ENCODE data around the gene SLC24A3.

SLC24A3 gene

DNA sequence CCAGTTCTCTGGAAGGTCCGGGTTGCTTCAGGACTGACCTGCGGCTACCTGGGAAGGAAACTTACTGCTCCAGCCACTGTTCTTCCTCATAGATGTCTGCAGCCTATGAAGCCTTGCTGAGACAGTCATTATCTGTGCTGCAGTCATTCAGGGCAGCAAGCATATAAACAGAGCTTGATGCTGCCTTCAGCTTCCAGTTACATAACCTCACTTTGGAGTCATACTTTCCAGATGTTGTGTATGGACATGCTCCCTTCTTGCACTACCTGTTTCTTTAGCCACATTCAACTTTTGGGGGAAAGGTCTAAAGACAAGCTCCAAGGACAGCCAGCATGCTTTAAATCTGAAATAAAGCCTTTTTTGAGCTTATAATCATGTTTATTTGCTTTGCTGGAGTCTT, 98.1 kb downstream of the SLC24A3 start:
- no peak for FAIRE-seq

DNA sequence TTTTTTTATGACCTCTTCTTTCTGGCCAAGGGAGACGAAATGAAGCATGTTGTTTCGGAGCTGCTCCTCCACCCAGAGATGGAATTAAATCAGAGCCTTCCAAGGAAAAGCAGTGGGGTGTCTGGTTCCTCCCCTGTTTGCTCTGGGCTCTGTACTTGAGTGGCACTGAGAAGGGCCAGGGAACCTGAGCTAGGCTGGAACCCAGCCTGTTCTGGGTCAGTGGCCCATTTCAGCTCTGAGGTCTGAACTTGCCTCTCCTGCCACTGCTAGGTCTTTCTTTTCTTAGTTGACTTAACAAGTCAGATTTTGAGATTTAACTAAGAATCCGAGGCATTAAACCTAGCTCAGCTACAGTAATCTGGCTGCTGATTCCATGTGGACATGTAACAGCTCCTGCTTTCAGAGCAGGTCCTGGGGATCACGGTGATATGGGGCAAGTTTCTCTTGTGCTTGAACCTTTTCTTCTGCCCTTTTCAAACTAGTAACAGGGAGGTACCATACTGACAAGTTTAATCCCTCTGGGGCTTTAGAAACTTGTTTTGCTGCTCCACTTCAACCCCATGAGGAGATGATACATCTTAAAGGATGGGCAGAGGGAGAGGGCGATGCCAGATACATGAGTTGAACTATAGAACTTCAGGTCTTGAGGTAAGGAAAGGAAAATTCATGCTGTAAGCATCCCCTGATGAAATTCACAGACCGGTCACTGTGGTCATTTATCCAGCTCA, 101.1 kb downstream of the SLC24A3 start:
- FAIRE-seq, result no peak

DNA sequence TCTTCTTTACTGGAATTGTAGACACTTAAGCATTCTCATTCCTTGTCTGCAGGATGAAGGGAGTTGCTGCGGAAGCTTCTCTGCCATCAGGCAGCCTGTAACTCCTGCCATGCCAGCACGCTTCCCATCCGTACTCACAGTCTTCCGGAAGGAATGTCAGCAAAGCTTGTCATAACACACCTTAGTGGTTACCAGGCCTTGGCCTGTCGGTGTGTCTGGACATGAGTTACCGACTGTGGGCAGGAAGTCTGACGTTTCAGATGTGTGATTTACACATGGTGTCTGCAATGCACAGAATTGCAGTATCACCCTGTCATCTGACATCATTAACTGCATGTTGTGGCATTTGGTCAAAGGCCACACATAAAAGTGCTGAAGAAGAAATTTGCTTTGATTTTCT, 102.2 kb downstream of the SLC24A3 start:
- no peak for FAIRE-seq

DNA sequence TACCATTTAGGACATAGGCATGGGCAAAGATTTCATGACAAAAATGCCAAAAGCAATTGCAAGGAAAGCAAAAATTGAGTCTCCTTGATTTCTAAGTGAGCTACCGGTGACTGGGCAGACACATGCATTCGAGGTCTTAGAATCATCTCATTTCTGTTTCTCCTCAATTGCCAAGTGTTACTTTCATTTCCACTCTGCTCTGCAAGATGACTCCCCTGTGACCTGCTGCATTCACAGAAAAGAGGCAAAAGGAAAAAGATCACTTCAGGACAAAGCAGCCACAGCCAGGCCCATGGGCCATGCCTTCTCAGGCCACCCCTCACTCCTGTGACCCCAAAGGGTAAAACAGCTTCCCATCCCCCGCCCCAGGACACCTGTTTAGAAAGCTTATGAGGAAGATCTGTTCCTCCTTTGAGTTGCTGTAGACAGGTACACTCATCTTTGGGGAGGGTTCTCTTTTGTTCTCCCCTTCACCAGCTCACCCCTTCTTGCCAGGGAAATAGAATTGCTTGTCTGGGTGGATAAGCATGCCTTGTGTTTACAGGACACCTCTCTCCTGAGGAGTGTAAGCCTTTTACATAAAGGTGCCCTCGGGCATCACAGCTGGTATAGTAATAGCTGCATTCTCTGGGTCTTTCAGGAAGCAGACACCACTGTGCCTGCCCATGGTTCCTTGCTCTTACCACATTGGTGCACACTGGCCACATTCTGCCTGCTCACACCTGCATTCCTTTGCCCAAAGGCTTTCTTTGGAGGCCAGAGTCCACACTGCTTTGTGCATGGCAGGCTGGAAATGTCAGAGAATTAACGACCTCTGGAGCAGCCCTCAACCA, 105.0 kb downstream of the SLC24A3 start:
- no peak for FAIRE-seq

DNA sequence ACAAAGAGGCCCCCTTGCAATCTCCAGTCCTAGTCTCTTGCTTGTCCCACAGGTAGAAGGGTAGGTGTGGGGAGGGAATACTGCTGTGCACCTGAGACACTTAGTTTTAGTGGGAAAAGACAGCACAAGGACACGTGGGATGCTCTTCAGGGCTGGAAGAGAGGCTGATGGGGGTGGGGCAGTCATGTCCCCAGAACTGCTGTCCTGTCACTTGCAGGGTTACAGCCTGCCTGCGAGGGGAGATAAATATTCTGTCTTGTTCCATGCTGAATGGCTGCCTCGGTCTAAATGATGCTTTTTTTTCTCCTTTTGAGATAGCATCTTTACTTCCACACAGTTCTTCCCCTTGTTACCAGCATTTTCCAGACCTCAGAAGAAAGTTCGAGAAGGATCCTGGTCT, 106.2 kb downstream of the SLC24A3 start:
- FAIRE-seq, result no peak

DNA sequence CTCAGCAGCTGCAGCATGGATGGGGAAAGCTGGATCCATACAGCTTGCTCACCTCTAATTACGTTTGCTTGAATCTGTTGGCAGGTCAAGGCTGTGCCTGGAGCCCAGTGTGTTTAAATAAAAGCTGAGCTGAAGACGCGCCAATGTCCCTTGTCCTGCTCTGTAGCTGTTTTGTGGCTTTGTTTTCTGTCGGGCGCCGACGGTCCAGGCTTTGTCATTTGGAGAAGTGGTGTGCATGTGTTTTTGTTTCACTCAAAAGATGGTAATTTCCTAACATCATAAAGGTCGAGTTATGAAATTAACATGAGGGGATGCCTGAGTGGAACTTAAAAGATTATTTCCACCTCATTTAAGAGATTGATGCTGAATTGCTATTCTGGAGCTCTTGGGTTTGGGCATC, 107.6 kb downstream of the SLC24A3 start:
- no peak for FAIRE-seq

DNA sequence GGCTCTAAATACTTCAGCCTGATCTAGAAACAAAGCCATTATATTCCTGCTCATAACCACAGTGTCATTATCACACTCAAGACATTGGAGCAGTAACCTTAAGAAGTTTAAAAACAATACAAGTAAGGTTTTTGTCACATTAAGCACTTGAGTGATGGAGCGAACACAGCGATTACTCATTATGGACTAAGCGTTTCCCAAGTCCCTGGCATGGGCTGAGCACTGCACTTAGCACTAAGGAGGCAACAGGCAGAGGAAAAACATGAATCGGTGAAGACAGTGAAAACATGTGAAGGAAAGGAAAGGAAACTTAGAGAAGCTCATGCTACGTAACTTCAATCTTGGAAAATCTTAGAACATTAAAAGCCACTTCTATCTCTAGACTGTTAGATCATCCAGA, 108.7 kb downstream of the SLC24A3 start:
- no peak for FAIRE-seq

DNA sequence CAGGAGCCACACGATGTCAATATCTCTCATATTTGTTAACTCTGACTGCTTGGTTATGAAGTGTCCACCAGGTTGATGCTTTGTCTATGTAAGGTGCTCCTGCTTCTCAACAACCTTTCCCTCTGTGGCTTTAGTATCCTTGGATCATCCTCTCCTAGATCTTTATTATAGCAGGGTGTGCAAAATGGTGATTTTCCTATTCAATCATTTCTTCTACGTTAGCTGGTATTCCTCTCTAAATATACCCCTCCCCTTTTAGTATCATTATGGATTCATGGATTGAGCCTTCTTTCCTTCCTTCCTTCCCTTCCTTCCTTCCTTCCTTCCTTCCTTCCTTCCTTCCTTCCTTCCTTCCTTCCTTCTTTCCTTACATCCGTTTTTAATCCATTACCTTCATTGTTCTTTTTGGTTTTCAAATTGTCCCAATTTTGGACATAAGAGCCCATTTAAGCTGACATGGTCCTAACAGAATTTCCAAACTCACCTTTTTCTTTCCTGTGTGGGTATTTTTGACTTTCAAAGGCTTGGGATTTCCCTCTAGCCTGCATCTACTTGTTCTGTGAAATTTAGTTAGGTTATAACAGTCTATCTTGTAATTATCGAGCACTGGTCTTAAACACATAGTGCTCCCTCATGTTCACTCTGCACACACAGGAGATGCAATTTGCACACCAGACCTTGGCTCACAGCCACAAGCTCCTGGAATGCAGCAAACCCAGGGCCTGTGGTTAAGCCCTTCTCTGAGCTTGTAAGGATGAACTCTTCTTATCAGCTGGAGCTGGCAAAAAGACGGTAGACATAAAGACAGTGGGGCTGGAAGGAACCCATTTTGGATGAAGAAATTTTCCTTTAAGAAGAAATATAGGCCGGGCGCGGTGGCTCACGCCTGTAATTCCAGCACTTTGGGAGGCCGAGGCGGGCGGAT, 109.9 kb downstream of the SLC24A3 start:
- no peak for FAIRE-seq

DNA sequence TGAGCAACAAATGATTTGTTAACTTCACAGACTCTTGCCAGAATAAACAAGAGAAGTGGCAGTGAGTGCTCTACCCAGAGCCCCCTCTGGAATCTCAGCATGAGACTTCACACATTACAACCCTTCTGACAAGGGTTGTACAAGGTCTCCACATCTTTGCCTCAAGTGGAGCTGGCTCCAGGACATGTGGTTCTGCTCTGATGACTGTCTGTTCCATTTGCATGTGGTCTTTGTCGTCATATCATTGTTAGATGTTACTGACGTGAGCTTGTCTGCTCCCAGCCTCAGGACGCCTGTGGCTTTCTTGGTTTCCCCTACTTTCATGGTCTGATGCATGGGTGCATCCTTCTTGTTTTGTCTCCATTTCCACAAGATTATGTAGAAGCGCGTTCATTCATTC, 115.0 kb downstream of the SLC24A3 start:
- FAIRE-seq, result no peak

DNA sequence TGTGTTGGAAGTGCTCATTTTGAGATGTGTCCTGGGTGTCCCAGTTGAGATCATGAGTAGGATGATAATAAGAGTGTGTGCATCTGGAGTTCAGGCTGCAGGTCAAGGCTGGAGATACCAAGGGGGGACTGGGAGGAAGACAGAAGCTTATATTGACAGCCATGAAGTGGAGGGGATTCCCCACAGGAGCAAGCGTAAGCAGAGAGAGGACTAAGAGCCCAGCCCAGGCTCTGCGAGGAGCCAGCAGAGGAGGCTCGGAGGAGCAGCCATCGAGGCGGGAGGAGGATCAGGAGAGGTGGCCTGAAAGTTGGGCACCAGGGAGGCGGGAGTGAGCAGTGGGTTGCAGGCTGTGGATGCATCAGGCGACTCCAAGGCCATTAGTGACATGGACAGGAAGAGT, 116.2 kb downstream of the SLC24A3 start:
- FAIRE-seq, result no peak

DNA sequence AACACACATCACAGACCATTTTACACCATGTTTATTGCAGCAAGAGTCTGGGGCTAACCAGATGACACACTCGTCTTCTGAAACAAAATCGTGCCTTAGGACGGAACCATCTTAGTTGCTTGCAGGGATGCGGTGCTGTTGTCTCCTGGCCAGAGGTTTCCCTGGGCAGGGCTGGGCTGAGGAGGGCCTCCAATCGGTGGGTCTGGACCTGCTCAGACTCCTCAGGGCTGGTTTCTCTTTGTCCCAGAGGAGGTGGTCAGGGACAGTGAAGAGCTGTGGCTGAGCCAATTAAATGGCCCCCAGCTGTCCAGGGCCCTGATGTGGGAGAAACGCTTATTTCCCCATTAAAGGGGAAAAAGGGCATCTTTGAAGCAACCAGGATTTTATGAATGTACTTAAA, 117.6 kb downstream of the SLC24A3 start:
- FAIRE-seq, result no peak

DNA sequence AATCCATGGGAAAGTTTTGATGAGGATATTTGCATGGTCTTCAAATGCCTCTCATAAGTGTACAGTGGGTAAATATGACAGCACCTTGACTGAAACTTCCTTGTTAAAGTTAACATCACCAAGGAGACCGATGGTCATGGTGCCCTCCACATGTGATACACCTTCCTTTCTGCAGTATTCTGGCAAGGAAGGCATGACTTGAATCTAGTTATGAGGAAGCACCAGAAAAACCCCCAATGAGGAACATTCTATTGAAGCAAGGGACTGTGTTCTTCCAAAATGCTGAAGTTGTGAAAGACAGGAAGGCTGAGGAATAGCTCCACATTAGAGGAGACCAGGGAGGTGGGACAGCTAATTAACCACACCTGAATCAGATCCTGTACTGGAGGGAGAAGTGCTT, 118.3 kb downstream of the SLC24A3 start:
- FAIRE-seq, result no peak

DNA sequence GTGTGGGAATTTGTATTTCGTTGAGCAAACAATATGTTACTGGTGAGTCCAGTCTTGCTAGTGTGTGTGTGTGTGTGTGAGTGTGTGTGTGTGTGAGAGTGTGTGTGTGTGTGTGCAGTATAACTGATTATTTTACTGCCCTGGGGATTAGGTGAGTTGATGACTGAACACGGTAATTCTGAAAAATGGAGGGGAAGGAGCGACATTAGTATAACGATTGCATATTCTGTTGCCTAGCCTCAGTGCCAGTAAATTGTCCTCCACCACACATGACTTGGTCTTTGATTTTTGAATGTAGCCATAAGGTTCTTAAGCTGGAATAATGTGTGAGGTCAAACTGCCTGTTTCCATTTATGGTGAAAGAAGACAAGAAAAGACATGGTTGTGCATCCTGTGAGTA, 121.1 kb downstream of the SLC24A3 start:
- FAIRE-seq, result no peak

DNA sequence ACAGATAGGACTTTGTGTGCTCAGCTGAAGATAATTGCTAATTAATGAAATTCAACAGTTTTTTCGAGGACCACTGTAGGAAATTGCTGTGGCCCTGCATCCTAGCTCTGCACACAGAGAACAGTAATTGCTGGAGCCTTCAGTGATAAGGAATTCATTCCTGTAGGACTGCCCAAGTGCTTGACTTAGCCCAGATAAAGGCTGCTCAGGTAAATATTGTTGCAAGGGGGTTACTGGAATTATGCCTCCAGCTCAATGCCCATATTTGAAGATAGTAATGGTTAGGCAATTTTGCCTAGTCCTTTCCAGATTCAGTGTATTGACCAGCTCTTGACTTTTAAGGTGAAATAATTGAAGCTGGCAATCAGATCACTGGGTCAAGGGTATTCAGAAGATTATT, 122.9 kb downstream of the SLC24A3 start:
- no peak for FAIRE-seq

DNA sequence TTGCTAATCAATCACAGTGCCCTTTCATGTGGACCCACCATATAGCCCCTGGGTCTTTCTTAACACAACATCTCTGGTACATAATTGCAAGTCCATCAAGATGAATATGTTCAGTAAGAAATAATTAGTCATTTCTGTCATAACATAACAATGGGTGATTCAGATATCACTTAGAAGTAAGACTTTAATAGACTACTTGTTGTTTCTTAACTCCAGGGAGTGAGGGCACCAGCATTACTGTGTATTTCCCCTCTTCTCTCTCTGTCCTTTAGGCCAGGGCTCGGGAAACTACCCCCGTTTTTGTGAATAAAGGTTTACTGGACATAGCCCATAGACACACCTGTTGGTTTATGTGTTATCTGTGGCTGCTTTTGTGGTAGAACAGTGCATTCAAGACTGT, 123.5 kb downstream of the SLC24A3 start:
- no peak for FAIRE-seq

DNA sequence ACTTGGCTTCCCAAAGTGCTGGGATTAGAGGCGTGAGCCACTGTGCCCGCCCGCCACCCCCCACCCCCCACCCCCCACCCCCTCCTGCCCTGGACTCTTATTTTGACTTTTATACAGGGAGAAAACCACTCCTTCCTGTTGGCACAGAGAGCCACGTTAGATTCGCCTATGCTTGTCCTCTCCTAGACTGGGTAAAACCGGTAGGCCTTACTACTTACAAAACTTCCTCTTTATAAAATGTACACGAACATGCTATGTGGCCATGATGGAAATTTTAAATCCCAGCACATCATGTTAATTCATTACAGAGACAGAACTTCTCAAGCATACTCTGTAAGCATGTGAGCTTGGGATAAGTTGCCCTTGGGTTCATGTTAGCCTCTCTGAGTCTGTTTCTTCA, 124.2 kb downstream of the SLC24A3 start:
- FAIRE-seq, result no peak

DNA sequence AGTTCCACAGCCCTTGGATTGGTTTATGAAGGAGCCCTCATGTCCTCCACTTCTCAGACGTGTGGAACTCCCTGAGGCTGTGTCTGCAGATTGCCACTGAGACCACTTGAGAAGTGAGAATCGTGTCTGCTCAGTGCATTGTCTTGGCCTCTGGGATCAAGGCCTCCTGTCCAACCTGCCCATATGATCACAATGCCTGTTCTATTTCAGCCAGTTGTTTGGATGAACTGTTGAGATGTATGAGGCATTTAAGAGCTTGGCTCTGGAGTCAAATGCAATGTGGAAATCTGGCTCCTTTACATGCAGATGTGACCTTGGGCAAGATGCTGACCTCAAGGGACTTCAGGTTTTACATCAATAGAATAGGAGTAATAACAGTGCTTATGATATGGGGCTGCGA, 125.9 kb downstream of the SLC24A3 start:
- FAIRE-seq, result no peak

DNA sequence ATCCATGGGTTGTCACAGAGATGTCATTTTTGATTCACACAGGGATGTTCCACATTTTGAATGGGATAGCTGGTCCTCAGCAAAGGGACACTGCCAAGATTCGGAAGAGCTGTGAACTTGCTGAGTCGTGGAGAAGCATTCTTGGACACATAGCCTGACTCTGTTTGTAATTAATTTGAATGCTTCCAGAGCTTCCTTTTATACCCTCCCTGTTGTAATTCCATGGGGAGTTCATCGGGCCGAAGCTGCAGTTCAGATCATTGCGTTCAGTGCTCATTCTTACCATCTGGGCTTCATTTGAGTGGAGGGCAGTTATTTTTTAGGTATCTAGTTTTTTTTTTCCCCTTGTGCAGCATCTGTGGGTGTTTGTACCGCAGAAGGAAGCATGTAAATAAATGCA, 126.5 kb downstream of the SLC24A3 start:
- no peak for FAIRE-seq

DNA sequence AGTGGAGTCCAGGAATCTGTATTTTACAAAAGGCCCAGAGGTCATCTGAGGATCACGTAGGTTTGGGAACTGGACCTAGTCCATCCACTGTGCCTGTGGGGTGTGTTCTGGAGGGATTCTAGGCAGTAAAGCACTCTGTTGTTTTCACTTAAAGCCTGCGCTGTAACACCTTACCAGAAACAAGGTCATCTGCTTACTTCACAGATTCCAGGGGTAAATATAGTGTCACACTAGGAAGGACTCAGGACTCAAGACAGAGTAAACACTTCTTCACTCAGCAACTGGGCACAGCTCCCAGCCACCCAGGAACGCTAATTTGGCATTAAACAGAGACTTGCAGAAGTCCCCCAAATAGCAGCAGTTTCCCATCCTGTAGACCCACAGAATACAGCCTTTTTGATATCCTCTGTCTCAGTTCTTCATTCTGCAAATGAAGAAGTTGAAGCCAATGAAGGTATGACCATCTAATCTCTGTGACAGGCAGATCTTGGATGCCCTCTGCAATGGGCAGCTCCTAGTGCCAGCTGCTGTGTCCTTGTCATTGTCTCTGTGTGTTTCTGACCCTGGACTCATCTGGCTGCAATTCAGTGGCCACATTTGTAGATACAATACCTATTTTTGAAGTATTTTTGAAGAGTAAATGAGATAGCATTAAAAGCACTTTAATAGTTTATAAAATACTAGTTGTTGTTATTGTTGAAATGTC, 129.1 kb downstream of the SLC24A3 start:
- no peak for FAIRE-seq

DNA sequence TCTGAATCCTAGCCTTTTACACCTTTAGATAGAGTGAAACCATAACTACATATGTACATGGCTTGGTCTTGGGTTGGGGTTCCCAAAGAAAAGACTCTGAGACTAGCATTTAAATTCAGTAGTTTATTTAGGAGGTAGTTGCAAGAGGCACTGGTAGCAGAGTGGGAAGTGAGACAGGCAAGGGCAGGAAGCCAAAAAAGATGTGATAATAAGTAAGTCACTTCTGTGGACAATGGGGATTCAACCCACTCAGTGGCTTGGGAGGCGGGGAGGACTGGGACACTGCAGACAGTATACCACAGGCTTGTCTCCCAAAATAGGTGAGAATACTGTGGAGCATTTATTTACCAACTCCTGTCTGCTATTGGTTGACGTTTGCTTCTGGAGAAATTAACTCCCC, 131.9 kb downstream of the SLC24A3 start:
- FAIRE-seq, result no peak

DNA sequence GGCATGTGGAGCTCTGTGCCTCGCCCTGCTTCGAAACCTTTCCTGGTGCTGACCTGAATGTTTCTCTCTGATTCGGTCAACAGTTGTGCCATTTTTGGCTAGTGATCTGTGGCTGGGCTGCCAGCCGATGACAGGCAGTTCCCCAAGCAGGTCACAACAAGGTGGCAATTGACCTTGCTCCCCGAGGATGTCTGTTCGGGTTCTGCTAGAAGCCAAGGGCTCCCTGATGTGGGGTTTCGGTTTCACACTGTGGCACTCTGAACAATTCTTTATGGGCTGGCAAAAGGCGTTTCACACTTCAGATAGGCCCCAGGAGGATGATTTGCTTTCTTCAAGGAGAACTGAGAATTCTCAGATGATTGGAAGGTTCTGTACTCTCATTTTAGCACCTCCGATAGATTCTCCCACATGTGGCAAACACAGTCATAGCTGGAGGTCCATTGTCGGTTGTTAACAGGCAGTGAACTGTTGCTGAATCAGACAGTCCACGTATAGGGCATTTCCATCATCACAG, 135.6 kb downstream of the SLC24A3 start:
- FAIRE-seq, result no peak

DNA sequence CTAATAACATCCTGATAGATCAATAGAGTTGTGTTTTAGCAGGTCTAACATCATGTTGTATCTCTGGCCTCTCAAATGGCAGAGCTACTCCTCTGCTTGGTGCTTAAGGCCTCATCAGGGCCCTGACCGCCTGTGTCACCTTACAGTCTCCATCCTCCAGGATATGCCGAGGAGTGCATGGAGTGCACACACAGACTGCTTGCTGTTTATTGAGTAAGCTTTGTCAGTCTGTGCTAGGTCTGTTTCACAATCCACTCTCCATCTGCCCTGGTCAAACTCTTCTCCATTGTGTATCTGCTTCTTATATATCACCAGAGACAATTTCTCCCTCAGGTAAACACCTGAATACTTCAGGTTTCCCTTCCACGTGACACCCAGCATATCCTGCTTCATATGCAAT, 136.1 kb downstream of the SLC24A3 start:
- no peak for FAIRE-seq

DNA sequence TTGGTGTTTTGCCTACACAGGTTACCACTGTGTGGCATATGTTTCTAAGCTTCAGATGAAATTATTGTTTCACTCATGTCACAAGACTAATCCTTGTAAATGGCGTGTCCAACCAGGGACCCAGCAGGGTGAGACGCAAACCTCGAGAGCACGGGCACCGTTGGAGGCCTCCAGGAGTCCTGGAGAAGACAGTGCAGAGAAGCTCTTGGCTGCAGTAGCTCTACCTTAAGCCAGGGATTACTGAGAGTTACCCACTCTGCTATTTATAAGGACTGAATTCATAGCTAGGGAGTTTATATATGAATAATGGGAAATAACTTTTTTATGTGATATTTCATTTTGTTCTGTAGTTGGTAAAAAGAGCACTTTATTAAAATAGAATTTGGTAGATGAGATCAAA, 137.4 kb downstream of the SLC24A3 start:
- no peak for FAIRE-seq
